22Rv1 (cell line): Measurements from ENCODE around the gene SLC25A28.
A peak's percentile ranks its signal among the peaks of the same experiment; 100 is the strongest.

Experiments used
- H3K27ac ChIP-seq: fragments of 450-650 bp; 2 replicates; pipeline ENCODE4 v1.5.1; 2017
- CTCF ChIP-seq: fragments of 450-650 bp; IDR thresholded peaks from 2 replicates; pipeline ENCODE4 v1.5.1; 2017; ENCODE audit warnings: mild to moderate bottlenecking
- ZFX ChIP-seq: fragments of 450-650 bp; IDR thresholded peaks from 2 replicates; pipeline ENCODE4 v1.6.1; 2017; ENCODE audit warnings: antibody characterized with exemption, borderline replicate concordance

SLC25A28 gene

GRCh38 chr10:99612167-99612831, 7.9 kb downstream of the SLC25A28 start:
- peak; percentile 88 for TF ChIP-seq CTCF
- no peak for TF ChIP-seq ZFX

GRCh38 chr10:99611326-99611725, 8.9 kb downstream of the SLC25A28 start:
- no peak for TF ChIP-seq CTCF
- no peak for TF ChIP-seq ZFX
- H3K27ac ChIP-seq = no peak overlapping the region

More at GRCh38 chr10:99612167-99612831, 7.9 kb downstream of the SLC25A28 start:
- no peak overlapping the region for H3K27ac ChIP-seq

GRCh38 chr10:99610221-99610620, 10.0 kb downstream of the SLC25A28 start:
- H3K27ac ChIP-seq = no peak overlapping the region
- TF ChIP-seq CTCF (no peak), ZFX (no peak)

DNA sequence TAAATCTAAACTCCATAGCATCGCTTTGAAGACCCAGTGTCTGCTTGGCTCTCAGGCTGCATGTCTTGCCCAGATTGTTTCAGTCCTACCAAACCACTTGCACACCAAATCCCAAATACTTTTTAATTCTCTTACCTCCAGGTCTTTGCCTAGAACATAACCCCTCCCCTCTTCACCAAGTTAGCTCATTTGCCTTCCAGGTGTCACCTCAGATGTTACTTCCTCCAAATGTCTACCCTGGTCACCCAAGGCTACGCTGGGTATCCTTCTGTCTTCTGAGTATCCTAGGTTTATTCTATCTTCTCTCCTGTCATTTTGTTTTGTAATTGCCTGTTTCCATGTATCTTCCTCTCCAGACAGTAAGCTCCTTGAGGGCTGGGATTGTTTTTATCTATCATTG, 11.1 kb downstream of the SLC25A28 start:
- no peak overlapping the region for H3K27ac ChIP-seq
- TF ChIP-seq CTCF (no peak), ZFX (no peak)

- no peak overlapping the region for H3K27ac ChIP-seq
- TF ChIP-seq CTCF = no peak
- TF ChIP-seq ZFX = no peak
Observed at GRCh38 chr10:99605351-99605750, 14.9 kb downstream of the SLC25A28 start.

DNA sequence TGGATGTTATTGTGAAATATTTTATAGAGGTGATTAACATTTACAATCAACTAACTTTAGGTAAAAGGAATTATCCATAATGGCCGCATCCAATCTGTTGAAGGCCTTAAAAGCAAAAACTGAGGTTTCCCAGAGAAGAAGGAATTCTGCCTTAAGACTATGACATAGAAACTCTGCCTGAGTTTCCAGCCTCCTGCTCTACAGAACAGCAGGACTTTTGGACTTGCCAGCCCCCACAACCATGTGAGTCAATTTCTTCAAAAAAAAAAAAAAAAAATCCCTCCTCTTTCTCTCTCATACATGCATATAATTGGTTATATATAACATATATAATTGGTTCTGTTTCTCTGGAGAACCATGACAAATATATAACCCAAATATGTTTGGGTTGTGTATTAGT, 15.4 kb downstream of the SLC25A28 start:
- TF ChIP-seq ZFX (no peak), CTCF (no peak)
- H3K27ac ChIP-seq = no peak overlapping the region

GRCh38 chr10:99598781-99599509, 21.3 kb downstream of the SLC25A28 start:
- no peak for TF ChIP-seq ZFX

More at GRCh38 chr10:99598781-99599509, 21.3 kb downstream of the SLC25A28 start:
- H3K27ac ChIP-seq = no peak overlapping the region
